Type B pancreatic cell (in vitro differentiated cells): ENCODE measurements around the gene ZCCHC14. TPM values are rescaled to one million over a fixed set of nuclear protein-coding genes. Genes with fewer than 3 reads are reported as not detected.
A peak's percentile ranks its signal among the peaks of the same experiment; 100 is the strongest.
"Not testable (repeated sequence)": the region's sequence is repeated elsewhere in the genome, so short reads cannot be mapped to it uniquely, and the experiment has no call there.

ENCODE experiments used
- DNase-seq: peaks from one replicate; pipeline ENCODE4 v3.0.0; 2021; ENCODE audit warnings: mixed read lengths; ENCODE audit not compliant: unreplicated experiment; ENCODE audit errors: extremely low spot score
- H3K27ac Mint-ChIP-seq: 2 replicates; pipeline ENCODE4 v1.8.0; 2021; ENCODE audit warnings: mild to moderate bottlenecking, mixed read lengths
- H3K27me3 Mint-ChIP-seq: 2 replicates; pipeline ENCODE4 v1.8.0; 2021; ENCODE audit warnings: mixed read lengths
- H3K36me3 Mint-ChIP-seq: 2 replicates; pipeline ENCODE4 v1.8.0; 2021; ENCODE audit warnings: mixed read lengths
- H3K4me1 Mint-ChIP-seq: one replicate; pipeline ENCODE4 v1.8.0; 2021; ENCODE audit warnings: mixed read lengths; ENCODE audit not compliant: unreplicated experiment
- H3K4me3 Mint-ChIP-seq: 2 replicates; pipeline ENCODE4 v1.8.0; 2021; ENCODE audit warnings: mild to moderate bottlenecking, mixed read lengths
- H3K9me3 Mint-ChIP-seq: 2 replicates; pipeline ENCODE4 v1.8.0; 2021; ENCODE audit warnings: mixed read lengths
- CTCF ChIP-seq: fragments of 200-600 bp; sonication (generic); conservative IDR thresholded peaks from 2 replicates; pipeline ENCODE4 v1.5.0; 2021; ENCODE audit warnings: antibody characterized with exemption, mild to moderate bottlenecking
- total RNA-seq: library from RNA; stranded (reverse); gene quantifications from 2 replicates; pipeline ENCODE4 v1.2.1, GENCODE V29; 2021; ENCODE audit warnings: low replicate concordance

Gene ZCCHC14
- total RNA-seq, 1 donor from 2014 or later: 32.3 TPM

- no peak for DNase-seq
- peaks cover 35% of the 10 kb centered on the region for H3K4me1 Mint-ChIP-seq
- H3K27me3 Mint-ChIP-seq: peaks cover 3% of the 10 kb centered on the region
- no peak overlapping the region for H3K4me3 Mint-ChIP-seq
- H3K27ac Mint-ChIP-seq: no peak overlapping the region
- no peak for TF ChIP-seq CTCF
- H3K9me3 Mint-ChIP-seq: no peaks in the 10 kb centered on the region
- H3K36me3 Mint-ChIP-seq: no peaks in the 10 kb centered on the region
Measured at GRCh38 chr16:87492291-87492630, 563 bp downstream of the ZCCHC14 start.

- DNase-seq: no peak
- Mint-ChIP-seq H3K27ac (peak overlapping the region; percentile 46), H3K36me3 (no peaks in the 10 kb centered on the region), H3K9me3 (no peaks in the 10 kb centered on the region), H3K27me3 (peaks cover 3% of the 10 kb centered on the region), H3K4me3 (peak overlapping the region; percentile 82), H3K4me1 (peaks cover 41% of the 10 kb centered on the region)
- TF ChIP-seq CTCF: no peak
Measured at GRCh38 chr16:87491522-87492290, 1.1 kb downstream of the ZCCHC14 start.

- Mint-ChIP-seq H3K4me3 (peak overlapping the region; percentile 82), H3K4me1 (peaks cover 46% of the 10 kb centered on the region), H3K27ac (peak overlapping the region; percentile 30)
- H3K27me3 Mint-ChIP-seq, H3K9me3 Mint-ChIP-seq, H3K36me3 Mint-ChIP-seq, DNase-seq: not testable (repeated sequence)
Measured at GRCh38 chr16:87490799-87491521, 1.9 kb downstream of the ZCCHC14 start.

GRCh38 chr16:87490096-87490798 is 2.6 kb downstream of the ZCCHC14 start:
- no peak for DNase-seq
- H3K27ac Mint-ChIP-seq: peak overlapping the region; percentile 30
- H3K4me3 Mint-ChIP-seq: peak overlapping the region; percentile 82
- peaks cover 53% of the 10 kb centered on the region for H3K4me1 Mint-ChIP-seq
- no peaks in the 10 kb centered on the region for H3K36me3 Mint-ChIP-seq
- peaks cover 3% of the 10 kb centered on the region for H3K27me3 Mint-ChIP-seq
- H3K9me3 Mint-ChIP-seq: no peaks in the 10 kb centered on the region
- TF ChIP-seq CTCF: no peak

- Mint-ChIP-seq H3K4me1 (peaks cover 60% of the 10 kb centered on the region), H3K36me3 (no peaks in the 10 kb centered on the region), H3K4me3 (peak overlapping the region; percentile 82), H3K27me3 (peaks cover 3% of the 10 kb centered on the region), H3K9me3 (no peaks in the 10 kb centered on the region), H3K27ac (peak overlapping the region; percentile 30)
- TF ChIP-seq CTCF: no peak
- DNase-seq: no peak
Measured at GRCh38 chr16:87489434-87490045, 3.3 kb downstream of the ZCCHC14 start.

- DNase-seq, H3K27me3 Mint-ChIP-seq, H3K27ac Mint-ChIP-seq, H3K9me3 Mint-ChIP-seq, H3K36me3 Mint-ChIP-seq: not testable (repeated sequence)
- Mint-ChIP-seq H3K4me3 (peak overlapping the region; percentile 82), H3K4me1 (peaks cover 64% of the 10 kb centered on the region)
Measured at GRCh38 chr16:87488960-87489359, 3.9 kb downstream of the ZCCHC14 start.
